Trophoblast cell (in vitro differentiated cells and primary cell): Measurements from ENCODE around the gene PSMC3.

Experiments
- DNase-seq, 2 donors: peaks; one replicate each; pipeline ENCODE4 v3.0.0-alpha.2; 2016
- H2AFZ ChIP-seq: 2 replicates; pipeline ENCODE4 v1.6.1; 2013; ENCODE audit warnings: low read length, moderate library complexity, mild to moderate bottlenecking; ENCODE audit not compliant: insufficient read depth, poor library complexity
- H2AK5ac ChIP-seq: 2 replicates; pipeline ENCODE4 v1.6.1; 2013; ENCODE audit warnings: mild to moderate bottlenecking, low read length
- H2BK120ac ChIP-seq: 2 replicates; pipeline ENCODE4 v1.6.1; 2013; ENCODE audit warnings: low read length, mild to moderate bottlenecking, moderate library complexity; ENCODE audit not compliant: insufficient read depth, poor library complexity
- H2BK12ac ChIP-seq: 2 replicates; pipeline ENCODE4 v1.6.1; 2013; ENCODE audit warnings: mild to moderate bottlenecking, low read length, moderate library complexity
- H2BK5ac ChIP-seq: 2 replicates; pipeline ENCODE4 v1.6.1; 2013; ENCODE audit warnings: low read length, low read depth, moderate library complexity, mild to moderate bottlenecking; ENCODE audit not compliant: poor library complexity
- H3K14ac ChIP-seq: 2 replicates; pipeline ENCODE4 v1.6.1; 2013; ENCODE audit warnings: mild to moderate bottlenecking, low read length
- H3K18ac ChIP-seq: 2 replicates; pipeline ENCODE4 v1.6.1; 2013; ENCODE audit warnings: mild to moderate bottlenecking, low read length
- H3K23ac ChIP-seq: 2 replicates; pipeline ENCODE4 v1.6.1; 2013; ENCODE audit warnings: low read length
- H3K27ac ChIP-seq: 2 replicates; pipeline ENCODE4 v1.5.1; 2013; ENCODE audit warnings: low read depth, mild to moderate bottlenecking, inconsistent platforms, low read length, moderate library complexity
- H3K27me3 ChIP-seq: 2 replicates; pipeline ENCODE4 v1.6.1; 2013; ENCODE audit warnings: inconsistent platforms, mild to moderate bottlenecking, low read length, moderate library complexity; ENCODE audit not compliant: insufficient read depth
- H3K36me3 ChIP-seq, 2 experiments: 1 replicate in 1 of 2; 2 replicates in 1 of 2; pipeline ENCODE4 v1.6.1; 2013; ENCODE audit warnings: low read length in 2 of 2, mild to moderate bottlenecking in 2 of 2, moderate library complexity in 1 of 2; ENCODE audit not compliant: insufficient read depth in 2 of 2, control insufficient read depth in 1 of 2
- H3K4ac ChIP-seq: 2 replicates; pipeline ENCODE4 v1.6.1; 2013; ENCODE audit warnings: low read depth, mild to moderate bottlenecking, low read length, moderate library complexity
- H3K4me1 ChIP-seq, 2 experiments: 1 replicate in 1 of 2; 2 replicates in 1 of 2; pipeline ENCODE4 v1.6.1; 2013; ENCODE audit warnings: low read length in 2 of 2, mild to moderate bottlenecking in 2 of 2, moderate library complexity in 1 of 2; ENCODE audit not compliant: insufficient read depth in 2 of 2, control insufficient read depth in 1 of 2
- H3K4me2 ChIP-seq: 2 replicates; pipeline ENCODE4 v1.6.1; 2013; ENCODE audit warnings: inconsistent platforms, mild to moderate bottlenecking, low read length, moderate library complexity
- H3K4me3 ChIP-seq: 2 replicates; pipeline ENCODE4 v1.5.1; 2013; ENCODE audit warnings: mild to moderate bottlenecking, low read depth, low read length, inconsistent platforms
- H3K79me1 ChIP-seq: one replicate; pipeline ENCODE4 v1.6.1; 2013; ENCODE audit warnings: low read length
- H3K79me2 ChIP-seq: 2 replicates; pipeline ENCODE4 v1.6.1; 2013; ENCODE audit warnings: low read length, mild to moderate bottlenecking; ENCODE audit not compliant: control insufficient read depth, insufficient read depth, poor library complexity
- H3K9ac ChIP-seq: 2 replicates; pipeline ENCODE4 v1.6.1; 2013; ENCODE audit warnings: mild to moderate bottlenecking, low read length
- H3K9me3 ChIP-seq: 2 replicates; pipeline ENCODE4 v1.6.1; 2013; ENCODE audit warnings: low read depth, mild to moderate bottlenecking, control low read depth, inconsistent platforms, low read length; ENCODE audit not compliant: insufficient read depth
- H4K12ac ChIP-seq: 2 replicates; pipeline ENCODE4 v1.6.1; 2013; ENCODE audit warnings: low read depth, mild to moderate bottlenecking, low read length, moderate library complexity
- H4K8ac ChIP-seq: 2 replicates; pipeline ENCODE4 v1.6.1; 2013; ENCODE audit warnings: low read depth, mild to moderate bottlenecking, low read length, moderate library complexity
- H4K91ac ChIP-seq: one replicate; pipeline ENCODE4 v1.6.1; 2013; ENCODE audit warnings: low read depth, mild to moderate bottlenecking, low read length, moderate library complexity
- WGBS: extraction: QIAGEN DNeasy Blood & Tissue Kit; methylation state at CpG from one replicate; pipeline ENCODE4 v1.1.7; 2013; ENCODE audit warnings: missing lambda C conversion rate; ENCODE audit not compliant: insufficient read length, insufficient coverage; ENCODE audit errors: extremely low coverage; 5-methylcytosine and 5-hydroxymethylcytosine counted together

PSMC3 gene

GRCh38 chr11:47395223-47396048, 30.8 kb downstream of the PSMC3 start:
- no peak overlapping the region for H3K9ac ChIP-seq
- no peak overlapping the region for H2AFZ ChIP-seq
- WGBS: no CpG with 5 or more reads among the region's 25 CpGs
- H3K14ac ChIP-seq: no peak overlapping the region
- H3K4ac ChIP-seq: no peak overlapping the region
- H3K23ac ChIP-seq: no peak overlapping the region
- no peak overlapping the region for H3K4me3 ChIP-seq
- no peaks in the 10 kb centered on the region for H3K9me3 ChIP-seq
- peak overlapping the region; percentile 6 for H4K8ac ChIP-seq
- peaks cover 3% of the 10 kb centered on the region for H3K79me1 ChIP-seq
- H2BK12ac ChIP-seq: no peak overlapping the region
- no peak overlapping the region for H4K91ac ChIP-seq
- H3K18ac ChIP-seq: no peak overlapping the region
- H2AK5ac ChIP-seq: no peak overlapping the region
- H3K36me3 ChIP-seq: no peaks in the 10 kb centered on the region
- no peak overlapping the region for H2BK5ac ChIP-seq
- no peaks in the 10 kb centered on the region for H3K27me3 ChIP-seq
- H3K27ac ChIP-seq: no peak overlapping the region
- peaks cover 0 to 4% of the 10 kb centered on the region in 2 experiments for H3K4me1 ChIP-seq
- H3K79me2 ChIP-seq: peaks cover 3% of the 10 kb centered on the region
- no peak for DNase-seq
- no peak overlapping the region for H3K4me2 ChIP-seq
- no peak overlapping the region for H4K12ac ChIP-seq
- H2BK120ac ChIP-seq: no peak overlapping the region

GRCh38 chr11:47394322-47395222, 31.7 kb downstream of the PSMC3 start:
- Histone ChIP-seq H3K79me2 (no peaks in the 10 kb centered on the region), H4K8ac (peak overlapping the region; percentile 6), H3K23ac (no peak overlapping the region), H3K36me3 (no peaks in the 10 kb centered on the region), H4K12ac (no peak overlapping the region), H4K91ac (peak overlapping the region; percentile 20), H3K18ac (no peak overlapping the region), H3K79me1 (no peaks in the 10 kb centered on the region), H3K27me3 (no peaks in the 10 kb centered on the region), H3K4me1 (peaks cover 0 to under 1% of the 10 kb centered on the region in 2 experiments), H3K9ac (no peak overlapping the region), H3K14ac (no peak overlapping the region), H3K4ac (no peak overlapping the region), H3K4me2 (no peak overlapping the region), H3K4me3 (no peak overlapping the region), H2BK120ac (no peak overlapping the region), H3K9me3 (no peaks in the 10 kb centered on the region), H3K27ac (no peak overlapping the region), H2BK12ac (no peak overlapping the region), H2AFZ (no peak overlapping the region), H2BK5ac (no peak overlapping the region), H2AK5ac (no peak overlapping the region)
- peak in 1 of 2 donors; percentile 31 for DNase-seq
- no CpG with 5 or more reads among the region's 39 CpGs for WGBS

GRCh38 chr11:47394050-47394321, 32.3 kb downstream of the PSMC3 start:
- no peaks in the 10 kb centered on the region for H3K4me1 ChIP-seq
- H4K12ac ChIP-seq: no peak overlapping the region
- no peak overlapping the region for H3K27ac ChIP-seq
- no peak overlapping the region for H2BK12ac ChIP-seq
- no peaks in the 10 kb centered on the region for H3K27me3 ChIP-seq
- H3K9me3 ChIP-seq: no peaks in the 10 kb centered on the region
- no peak overlapping the region for H3K9ac ChIP-seq
- H3K79me2 ChIP-seq: no peaks in the 10 kb centered on the region
- H3K4me2 ChIP-seq: no peak overlapping the region
- H3K23ac ChIP-seq: no peak overlapping the region
- H2BK5ac ChIP-seq: no peak overlapping the region
- WGBS: no CpG with 5 or more reads among the region's 9 CpGs
- DNase-seq: no peak
- H3K18ac ChIP-seq: no peak overlapping the region
- H2BK120ac ChIP-seq: no peak overlapping the region
- no peaks in the 10 kb centered on the region for H3K36me3 ChIP-seq
- no peak overlapping the region for H3K4me3 ChIP-seq
- H3K14ac ChIP-seq: no peak overlapping the region
- H4K91ac ChIP-seq: no peak overlapping the region
- H2AK5ac ChIP-seq: no peak overlapping the region
- no peaks in the 10 kb centered on the region for H3K79me1 ChIP-seq
- no peak overlapping the region for H3K4ac ChIP-seq
- H4K8ac ChIP-seq: no peak overlapping the region
- no peak overlapping the region for H2AFZ ChIP-seq

GRCh38 chr11:47393163-47394049, 32.8 kb downstream of the PSMC3 start:
- no peaks in the 10 kb centered on the region for H3K27me3 ChIP-seq

More at GRCh38 chr11:47393163-47394049, 32.8 kb downstream of the PSMC3 start:
- Histone ChIP-seq H4K8ac (no peak overlapping the region), H3K4ac (no peak overlapping the region), H3K9ac (no peak overlapping the region), H3K23ac (no peak overlapping the region), H2BK120ac (no peak overlapping the region), H3K4me3 (no peak overlapping the region), H3K79me1 (no peaks in the 10 kb centered on the region), H3K79me2 (no peaks in the 10 kb centered on the region), H2AK5ac (no peak overlapping the region), H4K12ac (no peak overlapping the region), H4K91ac (no peak overlapping the region), H2BK12ac (no peak overlapping the region), H2BK5ac (no peak overlapping the region), H3K14ac (no peak overlapping the region), H3K36me3 (no peaks in the 10 kb centered on the region), H2AFZ (no peak overlapping the region), H3K9me3 (no peaks in the 10 kb centered on the region), H3K4me1 (no peaks in the 10 kb centered on the region), H3K18ac (no peak overlapping the region), H3K27ac (no peak overlapping the region), H3K4me2 (no peak overlapping the region)
- DNase-seq: peak in 1 of 2 donors; percentile 15
- WGBS: no CpG with 5 or more reads among the region's 20 CpGs
